ENCODE results near the gene A2M. TPM values are rescaled to one million over a fixed set of nuclear protein-coding genes. Genes with fewer than 3 reads are reported as not detected.

A2M gene
- polyA plus RNA-seq, 2 of the 4 experiments (the other 2 are of a cell fraction): not detected

DNA sequence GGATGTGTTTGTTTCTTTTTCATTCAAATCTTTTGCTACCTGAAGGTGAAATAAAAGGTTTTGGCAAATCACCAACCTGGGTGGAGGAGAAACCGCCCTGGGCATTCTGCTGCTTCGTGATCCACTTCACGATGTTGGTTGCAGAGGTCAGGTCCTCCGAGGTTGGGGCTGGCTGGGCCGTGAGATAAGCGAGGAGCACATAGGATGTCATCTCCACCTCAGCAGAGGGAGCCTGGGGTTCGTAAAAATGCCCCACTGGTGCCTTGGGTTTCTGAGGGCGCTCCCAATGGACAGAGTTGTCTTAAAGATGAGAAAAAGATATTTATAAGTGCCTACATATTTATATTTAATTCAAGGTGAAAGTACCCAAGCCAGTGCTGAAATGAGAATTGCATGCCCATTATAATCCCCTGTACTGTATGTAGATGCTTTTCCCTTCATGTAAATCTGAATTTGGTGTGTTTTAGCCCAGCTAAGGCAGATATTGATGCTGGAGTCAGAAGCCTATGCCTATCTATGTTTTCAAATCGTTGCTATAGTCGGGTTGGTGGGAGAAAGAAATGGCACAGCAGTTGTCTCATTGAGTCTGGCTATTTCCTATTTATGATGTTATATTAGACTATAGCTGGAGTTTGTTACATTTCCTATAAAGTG lies 41.1 kb downstream of the A2M start:
- no peak for DNase-seq (ENCODE audit: low read depth in 1 of 2, low spot score in 1 of 2)
- Histone ChIP-seq H3K4me2 (no peak overlapping the region), H3K4me1 (no peaks in the 10 kb centered on the region), H3K27ac (no peak overlapping the region), H3K4me3 (no peak overlapping the region), H3K9me3 (no peaks in the 10 kb centered on the region)
- ATAC-seq: no peak; a peak in 2 of 6 replicates
- WGBS (ENCODE audit: missing lambda C conversion rate): 8% methylated on average over 10 of the region's 10 CpGs
- POLR2A ChIA-PET: no interaction called here
- TF ChIP-seq, protein P1, sequence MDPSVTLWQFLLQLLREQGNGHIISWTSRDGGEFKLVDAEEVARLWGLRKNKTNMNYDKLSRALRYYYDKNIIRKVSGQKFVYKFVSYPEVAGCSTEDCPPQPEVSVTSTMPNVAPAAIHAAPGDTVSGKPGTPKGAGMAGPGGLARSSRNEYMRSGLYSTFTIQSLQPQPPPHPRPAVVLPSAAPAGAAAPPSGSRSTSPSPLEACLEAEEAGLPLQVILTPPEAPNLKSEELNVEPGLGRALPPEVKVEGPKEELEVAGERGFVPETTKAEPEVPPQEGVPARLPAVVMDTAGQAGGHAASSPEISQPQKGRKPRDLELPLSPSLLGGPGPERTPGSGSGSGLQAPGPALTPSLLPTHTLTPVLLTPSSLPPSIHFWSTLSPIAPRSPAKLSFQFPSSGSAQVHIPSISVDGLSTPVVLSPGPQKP (IDR thresholded peaks at IDR 0.05; ENCODE audit: low read depth, low read length): no peak
- TF ChIP-seq SREBF2 (IDR thresholded peaks at IDR 0.05): no peak
- TF ChIP-seq MAFK (IDR thresholded peaks at IDR 0.05; ENCODE audit: partially characterized antibody): no peak
- TF ChIP-seq POLR2AphosphoS2 (conservative IDR thresholded peaks at IDR 0.05; ENCODE audit: low read length): no peak
- no peak for TF ChIP-seq ESRRA (IDR thresholded peaks at IDR 0.05; ENCODE audit: borderline replicate concordance, low read length)
- TF ChIP-seq JUN (IDR thresholded peaks at IDR 0.05): no peak
- TF ChIP-seq RCOR1 (IDR thresholded peaks at IDR 0.05; ENCODE audit: low read depth, low read length): no peak
- no peak for TF ChIP-seq NFE2L2 (conservative IDR thresholded peaks at IDR 0.05; ENCODE audit: low read length)
- TF ChIP-seq POLR2A (IDR thresholded peaks at IDR 0.05; ENCODE audit: low read length): no peak
- no peak for TF ChIP-seq GATA3 (IDR thresholded peaks at IDR 0.05; ENCODE audit: borderline replicate concordance)
- no peak for TF ChIP-seq FOSB (CRISPR knock-in tag; IDR thresholded peaks at IDR 0.05)
- no peak for TF ChIP-seq TFCP2L1 (CRISPR knock-in tag; IDR thresholded peaks at IDR 0.05)
- no peak for TF ChIP-seq HEYL (CRISPR knock-in tag; IDR thresholded peaks at IDR 0.05)
- TF ChIP-seq USF2 (IDR thresholded peaks at IDR 0.05): no peak
- no peak for TF ChIP-seq TP53 (CRISPR knock-in tag; IDR thresholded peaks at IDR 0.05)
- TF ChIP-seq CHD2 (IDR thresholded peaks at IDR 0.05; ENCODE audit: low read length, partially characterized antibody): no peak
- TF ChIP-seq RNF2 (IDR thresholded peaks at IDR 0.05; ENCODE audit: borderline replicate concordance, low read depth): no peak
- CTCF ChIA-PET: interaction anchor here (1.3 kb wide), 1 partner anchor 25 kb away, joined by 3 read pairs; no protein-coding TSS in a partner anchor
- no peak for FAIRE-seq

GRCh38 chr12:9073076-9073475 lies 42.6 kb downstream of the A2M start:
- Histone ChIP-seq H3K4me3 (no peak overlapping the region), H3K4me1 (no peaks in the 10 kb centered on the region), H3K4me2 (no peak overlapping the region), H3K27ac (no peak overlapping the region), H3K9me3 (no peaks in the 10 kb centered on the region)
- no peak for TF ChIP-seq BHLHE40 (IDR thresholded peaks at IDR 0.05; ENCODE audit: low read depth, low read length)
- TF ChIP-seq ZC3H11A (IDR thresholded peaks at IDR 0.05): no peak
- no peak for TF ChIP-seq NR3C1 (IDR thresholded peaks at IDR 0.05)
- TF ChIP-seq, protein P2, sequence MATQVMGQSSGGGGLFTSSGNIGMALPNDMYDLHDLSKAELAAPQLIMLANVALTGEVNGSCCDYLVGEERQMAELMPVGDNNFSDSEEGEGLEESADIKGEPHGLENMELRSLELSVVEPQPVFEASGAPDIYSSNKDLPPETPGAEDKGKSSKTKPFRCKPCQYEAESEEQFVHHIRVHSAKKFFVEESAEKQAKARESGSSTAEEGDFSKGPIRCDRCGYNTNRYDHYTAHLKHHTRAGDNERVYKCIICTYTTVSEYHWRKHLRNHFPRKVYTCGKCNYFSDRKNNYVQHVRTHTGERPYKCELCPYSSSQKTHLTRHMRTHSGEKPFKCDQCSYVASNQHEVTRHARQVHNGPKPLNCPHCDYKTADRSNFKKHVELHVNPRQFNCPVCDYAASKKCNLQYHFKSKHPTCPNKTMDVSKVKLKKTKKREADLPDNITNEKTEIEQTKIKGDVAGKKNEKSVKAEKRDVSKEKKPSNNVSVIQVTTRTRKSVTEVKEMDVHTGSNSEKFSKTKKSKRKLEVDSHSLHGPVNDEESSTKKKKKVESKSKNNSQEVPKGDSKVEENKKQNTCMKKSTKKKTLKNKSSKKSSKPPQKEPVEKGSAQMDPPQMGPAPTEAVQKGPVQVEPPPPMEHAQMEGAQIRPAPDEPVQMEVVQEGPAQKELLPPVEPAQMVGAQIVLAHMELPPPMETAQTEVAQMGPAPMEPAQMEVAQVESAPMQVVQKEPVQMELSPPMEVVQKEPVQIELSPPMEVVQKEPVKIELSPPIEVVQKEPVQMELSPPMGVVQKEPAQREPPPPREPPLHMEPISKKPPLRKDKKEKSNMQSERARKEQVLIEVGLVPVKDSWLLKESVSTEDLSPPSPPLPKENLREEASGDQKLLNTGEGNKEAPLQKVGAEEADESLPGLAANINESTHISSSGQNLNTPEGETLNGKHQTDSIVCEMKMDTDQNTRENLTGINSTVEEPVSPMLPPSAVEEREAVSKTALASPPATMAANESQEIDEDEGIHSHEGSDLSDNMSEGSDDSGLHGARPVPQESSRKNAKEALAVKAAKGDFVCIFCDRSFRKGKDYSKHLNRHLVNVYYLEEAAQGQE (IDR thresholded peaks at IDR 0.05): no peak
- no peak for TF ChIP-seq TP53 (CRISPR knock-in tag; IDR thresholded peaks at IDR 0.05)
- TF ChIP-seq MYC (IDR thresholded peaks at IDR 0.05; ENCODE audit: borderline replicate concordance, low read length): no peak
- TF ChIP-seq ZSCAN20 (CRISPR knock-in tag; IDR thresholded peaks at IDR 0.05): no peak
- TF ChIP-seq CBX8 (IDR thresholded peaks at IDR 0.05): no peak
- no peak for TF ChIP-seq GATA3 (IDR thresholded peaks at IDR 0.05; ENCODE audit: borderline replicate concordance)
- TF ChIP-seq USF2 (IDR thresholded peaks at IDR 0.05): no peak
- TF ChIP-seq CBX2 (IDR thresholded peaks at IDR 0.05; ENCODE audit: borderline replicate concordance, low read depth): no peak
- TF ChIP-seq, protein P3, sequence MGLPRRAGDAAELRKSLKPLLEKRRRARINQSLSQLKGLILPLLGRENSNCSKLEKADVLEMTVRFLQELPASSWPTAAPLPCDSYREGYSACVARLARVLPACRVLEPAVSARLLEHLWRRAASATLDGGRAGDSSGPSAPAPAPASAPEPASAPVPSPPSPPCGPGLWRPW (IDR thresholded peaks at IDR 0.05): no peak
- TF ChIP-seq RNF2 (IDR thresholded peaks at IDR 0.05; ENCODE audit: borderline replicate concordance, low read depth): no peak
- TF ChIP-seq, protein P1 (IDR thresholded peaks at IDR 0.05; ENCODE audit: low read depth, low read length): no peak
- TF ChIP-seq JUN (IDR thresholded peaks at IDR 0.05): no peak
- no peak for TF ChIP-seq HOXB5 (CRISPR knock-in tag; IDR thresholded peaks at IDR 0.05)
- TF ChIP-seq RCOR1 (IDR thresholded peaks at IDR 0.05; ENCODE audit: low read depth, low read length): no peak
- TF ChIP-seq HEYL (CRISPR knock-in tag; IDR thresholded peaks at IDR 0.05): no peak
- TF ChIP-seq FOXS1 (CRISPR knock-in tag; IDR thresholded peaks at IDR 0.05): no peak
- no peak for TF ChIP-seq RARB (CRISPR knock-in tag; IDR thresholded peaks at IDR 0.05)
- ATAC-seq (no peak), DNase-seq (ENCODE audit: low read depth in 1 of 2, low spot score in 1 of 2) (no peak), FAIRE-seq (no peak)
- ChIA-PET CTCF (no interaction called here), POLR2A (no interaction called here)
